ENCODE data around the gene NFIX. TPM values are rescaled to one million over a fixed set of nuclear protein-coding genes. Genes with fewer than 3 reads are reported as not detected.
A peak's percentile ranks its signal among the peaks of the same experiment; 100 is the strongest.

Gene NFIX
- total and polyA plus RNA-seq, 2 of the 13 experiments (the other 11 are each of a cell fraction or from before 2014, with no cell fraction given) = 3.4 to 5.4 TPM

DNA sequence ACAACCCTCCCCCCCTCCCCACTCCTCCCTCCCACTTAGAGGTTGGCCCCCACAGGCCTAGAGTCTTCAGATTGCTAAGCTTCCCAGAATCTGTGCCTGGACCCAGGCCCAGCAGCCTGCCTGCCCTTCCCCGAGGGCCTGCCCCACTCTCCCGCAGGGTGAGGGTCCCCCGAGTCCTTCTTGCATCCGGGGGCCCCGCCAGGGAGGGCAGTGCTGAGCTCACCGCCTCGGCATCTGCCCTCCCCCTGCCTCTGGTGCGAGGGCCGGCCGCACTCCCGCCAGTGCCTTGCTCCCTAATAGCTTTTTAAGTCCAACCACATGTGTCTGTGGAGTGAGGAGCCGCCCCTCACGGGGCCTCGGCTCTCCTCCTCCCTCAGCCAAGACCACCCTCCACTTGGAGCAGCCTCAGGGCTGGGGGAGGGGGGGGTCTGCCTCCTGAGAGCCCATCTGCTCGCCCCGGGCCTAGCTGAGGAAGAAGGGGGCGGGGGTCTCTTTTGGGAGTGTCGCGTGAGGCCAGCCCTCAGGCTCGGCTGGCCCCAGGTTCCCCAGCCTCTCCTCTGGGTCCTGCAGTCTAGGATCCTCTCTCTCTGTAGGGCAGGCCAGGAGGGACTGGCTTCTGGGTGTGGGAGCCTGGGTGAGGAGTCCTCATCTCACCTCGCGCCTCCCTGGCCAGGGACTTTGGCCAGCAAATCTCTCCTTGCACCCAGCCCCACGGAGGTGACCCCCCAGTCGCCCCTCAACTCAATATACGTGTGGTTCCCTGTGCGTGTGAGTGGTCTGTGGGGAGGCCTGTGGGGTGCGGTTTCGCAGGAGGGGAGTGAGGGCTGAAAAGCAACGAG, 60.2 kb downstream of the NFIX start (continued):
- TF ChIP-seq, protein P1, sequence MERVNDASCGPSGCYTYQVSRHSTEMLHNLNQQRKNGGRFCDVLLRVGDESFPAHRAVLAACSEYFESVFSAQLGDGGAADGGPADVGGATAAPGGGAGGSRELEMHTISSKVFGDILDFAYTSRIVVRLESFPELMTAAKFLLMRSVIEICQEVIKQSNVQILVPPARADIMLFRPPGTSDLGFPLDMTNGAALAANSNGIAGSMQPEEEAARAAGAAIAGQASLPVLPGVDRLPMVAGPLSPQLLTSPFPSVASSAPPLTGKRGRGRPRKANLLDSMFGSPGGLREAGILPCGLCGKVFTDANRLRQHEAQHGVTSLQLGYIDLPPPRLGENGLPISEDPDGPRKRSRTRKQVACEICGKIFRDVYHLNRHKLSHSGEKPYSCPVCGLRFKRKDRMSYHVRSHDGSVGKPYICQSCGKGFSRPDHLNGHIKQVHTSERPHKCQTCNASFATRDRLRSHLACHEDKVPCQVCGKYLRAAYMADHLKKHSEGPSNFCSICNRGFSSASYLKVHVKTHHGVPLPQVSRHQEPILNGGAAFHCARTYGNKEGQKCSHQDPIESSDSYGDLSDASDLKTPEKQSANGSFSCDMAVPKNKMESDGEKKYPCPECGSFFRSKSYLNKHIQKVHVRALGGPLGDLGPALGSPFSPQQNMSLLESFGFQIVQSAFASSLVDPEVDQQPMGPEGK (CRISPR knock-in tag; IDR thresholded peaks at IDR 0.05) = peak; percentile 83
- TF ChIP-seq TARDBP (CRISPR knock-in tag; IDR thresholded peaks at IDR 0.05) (0 out of 2 replicates have a peak, but pooled peaks have one; percentile 50), ZFY (CRISPR knock-in tag; IDR thresholded peaks at IDR 0.05) (peak; percentile 27; the same call in 1 of the 2 replicates), CAMTA2 (CRISPR knock-in tag; IDR thresholded peaks at IDR 0.05; ENCODE audit: borderline replicate concordance) (0 out of 2 replicates have a peak, but pooled peaks have one; percentile 67), ARHGAP35 (CRISPR knock-in tag; IDR thresholded peaks at IDR 0.05; ENCODE audit: borderline replicate concordance) (0 out of 2 replicates have a peak, but pooled peaks have one; percentile 34), EP300 (IDR thresholded peaks at IDR 0.05; ENCODE audit: low read depth in 2 of 2, low read length in 2 of 2) (no peak), EP300 (CRISPR knock-in tag; IDR thresholded peaks at IDR 0.05; ENCODE audit: borderline replicate concordance) (0 out of 2 replicates have a peak, but pooled peaks have one; percentile 29), U2AF2 (IDR thresholded peaks at IDR 0.05; ENCODE audit: low read depth, low read length) (no peak), ZNF891 (CRISPR knock-in tag; IDR thresholded peaks at IDR 0.05) (0 out of 2 replicates have a peak, but pooled peaks have one; percentile 23), TEAD3 (CRISPR knock-in tag; optimal IDR thresholded peaks at IDR 0.05; ENCODE audit: borderline replicate concordance) (peak; percentile 78), RXRA (CRISPR knock-in tag; IDR thresholded peaks at IDR 0.05) (0 out of 2 replicates have a peak, but pooled peaks have one; percentile 34), ZNF839 (CRISPR knock-in tag; IDR thresholded peaks at IDR 0.05; ENCODE audit: borderline replicate concordance) (0 out of 2 replicates have a peak, but pooled peaks have one; percentile 34), ZNF746 (CRISPR knock-in tag; IDR thresholded peaks at IDR 0.05) (peak; percentile 92)
- TF ChIP-seq, protein P2, sequence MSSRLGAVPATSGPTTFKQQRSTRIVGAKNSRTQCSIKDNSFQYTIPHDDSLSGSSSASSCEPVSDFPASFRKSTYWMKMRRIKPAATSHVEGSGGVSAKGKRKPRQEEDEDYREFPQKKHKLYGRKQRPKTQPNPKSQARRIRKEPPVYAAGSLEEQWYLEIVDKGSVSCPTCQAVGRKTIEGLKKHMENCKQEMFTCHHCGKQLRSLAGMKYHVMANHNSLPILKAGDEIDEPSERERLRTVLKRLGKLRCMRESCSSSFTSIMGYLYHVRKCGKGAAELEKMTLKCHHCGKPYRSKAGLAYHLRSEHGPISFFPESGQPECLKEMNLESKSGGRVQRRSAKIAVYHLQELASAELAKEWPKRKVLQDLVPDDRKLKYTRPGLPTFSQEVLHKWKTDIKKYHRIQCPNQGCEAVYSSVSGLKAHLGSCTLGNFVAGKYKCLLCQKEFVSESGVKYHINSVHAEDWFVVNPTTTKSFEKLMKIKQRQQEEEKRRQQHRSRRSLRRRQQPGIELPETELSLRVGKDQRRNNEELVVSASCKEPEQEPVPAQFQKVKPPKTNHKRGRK (CRISPR knock-in tag; IDR thresholded peaks at IDR 0.05) = no peak
- TF ChIP-seq, protein P3, sequence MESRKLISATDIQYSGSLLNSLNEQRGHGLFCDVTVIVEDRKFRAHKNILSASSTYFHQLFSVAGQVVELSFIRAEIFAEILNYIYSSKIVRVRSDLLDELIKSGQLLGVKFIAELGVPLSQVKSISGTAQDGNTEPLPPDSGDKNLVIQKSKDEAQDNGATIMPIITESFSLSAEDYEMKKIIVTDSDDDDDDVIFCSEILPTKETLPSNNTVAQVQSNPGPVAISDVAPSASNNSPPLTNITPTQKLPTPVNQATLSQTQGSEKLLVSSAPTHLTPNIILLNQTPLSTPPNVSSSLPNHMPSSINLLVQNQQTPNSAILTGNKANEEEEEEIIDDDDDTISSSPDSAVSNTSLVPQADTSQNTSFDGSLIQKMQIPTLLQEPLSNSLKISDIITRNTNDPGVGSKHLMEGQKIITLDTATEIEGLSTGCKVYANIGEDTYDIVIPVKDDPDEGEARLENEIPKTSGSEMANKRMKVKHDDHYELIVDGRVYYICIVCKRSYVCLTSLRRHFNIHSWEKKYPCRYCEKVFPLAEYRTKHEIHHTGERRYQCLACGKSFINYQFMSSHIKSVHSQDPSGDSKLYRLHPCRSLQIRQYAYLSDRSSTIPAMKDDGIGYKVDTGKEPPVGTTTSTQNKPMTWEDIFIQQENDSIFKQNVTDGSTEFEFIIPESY (CRISPR knock-in tag; IDR thresholded peaks at IDR 0.05) = peak; percentile 78
- TF ChIP-seq, protein P4, sequence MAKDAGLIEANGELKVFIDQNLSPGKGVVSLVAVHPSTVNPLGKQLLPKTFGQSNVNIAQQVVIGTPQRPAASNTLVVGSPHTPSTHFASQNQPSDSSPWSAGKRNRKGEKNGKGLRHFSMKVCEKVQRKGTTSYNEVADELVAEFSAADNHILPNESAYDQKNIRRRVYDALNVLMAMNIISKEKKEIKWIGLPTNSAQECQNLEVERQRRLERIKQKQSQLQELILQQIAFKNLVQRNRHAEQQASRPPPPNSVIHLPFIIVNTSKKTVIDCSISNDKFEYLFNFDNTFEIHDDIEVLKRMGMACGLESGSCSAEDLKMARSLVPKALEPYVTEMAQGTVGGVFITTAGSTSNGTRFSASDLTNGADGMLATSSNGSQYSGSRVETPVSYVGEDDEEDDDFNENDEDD (CRISPR knock-in tag; IDR thresholded peaks at IDR 0.05; ENCODE audit: borderline replicate concordance) = peak; percentile 63; the same call in 1 of the 2 replicates
- TF ChIP-seq, protein P5, sequence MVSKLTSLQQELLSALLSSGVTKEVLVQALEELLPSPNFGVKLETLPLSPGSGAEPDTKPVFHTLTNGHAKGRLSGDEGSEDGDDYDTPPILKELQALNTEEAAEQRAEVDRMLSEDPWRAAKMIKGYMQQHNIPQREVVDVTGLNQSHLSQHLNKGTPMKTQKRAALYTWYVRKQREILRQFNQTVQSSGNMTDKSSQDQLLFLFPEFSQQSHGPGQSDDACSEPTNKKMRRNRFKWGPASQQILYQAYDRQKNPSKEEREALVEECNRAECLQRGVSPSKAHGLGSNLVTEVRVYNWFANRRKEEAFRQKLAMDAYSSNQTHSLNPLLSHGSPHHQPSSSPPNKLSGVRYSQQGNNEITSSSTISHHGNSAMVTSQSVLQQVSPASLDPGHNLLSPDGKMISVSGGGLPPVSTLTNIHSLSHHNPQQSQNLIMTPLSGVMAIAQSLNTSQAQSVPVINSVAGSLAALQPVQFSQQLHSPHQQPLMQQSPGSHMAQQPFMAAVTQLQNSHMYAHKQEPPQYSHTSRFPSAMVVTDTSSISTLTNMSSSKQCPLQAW (CRISPR knock-in tag; IDR thresholded peaks at IDR 0.05) = peak; percentile 46
